ENCODE data around the gene KCNJ1. TPM values are rescaled to one million over a fixed set of nuclear protein-coding genes. Genes with fewer than 3 reads are reported as not detected.

Gene KCNJ1
- total RNA-seq, 1 experiment from 2014 or later: not detected

DNA sequence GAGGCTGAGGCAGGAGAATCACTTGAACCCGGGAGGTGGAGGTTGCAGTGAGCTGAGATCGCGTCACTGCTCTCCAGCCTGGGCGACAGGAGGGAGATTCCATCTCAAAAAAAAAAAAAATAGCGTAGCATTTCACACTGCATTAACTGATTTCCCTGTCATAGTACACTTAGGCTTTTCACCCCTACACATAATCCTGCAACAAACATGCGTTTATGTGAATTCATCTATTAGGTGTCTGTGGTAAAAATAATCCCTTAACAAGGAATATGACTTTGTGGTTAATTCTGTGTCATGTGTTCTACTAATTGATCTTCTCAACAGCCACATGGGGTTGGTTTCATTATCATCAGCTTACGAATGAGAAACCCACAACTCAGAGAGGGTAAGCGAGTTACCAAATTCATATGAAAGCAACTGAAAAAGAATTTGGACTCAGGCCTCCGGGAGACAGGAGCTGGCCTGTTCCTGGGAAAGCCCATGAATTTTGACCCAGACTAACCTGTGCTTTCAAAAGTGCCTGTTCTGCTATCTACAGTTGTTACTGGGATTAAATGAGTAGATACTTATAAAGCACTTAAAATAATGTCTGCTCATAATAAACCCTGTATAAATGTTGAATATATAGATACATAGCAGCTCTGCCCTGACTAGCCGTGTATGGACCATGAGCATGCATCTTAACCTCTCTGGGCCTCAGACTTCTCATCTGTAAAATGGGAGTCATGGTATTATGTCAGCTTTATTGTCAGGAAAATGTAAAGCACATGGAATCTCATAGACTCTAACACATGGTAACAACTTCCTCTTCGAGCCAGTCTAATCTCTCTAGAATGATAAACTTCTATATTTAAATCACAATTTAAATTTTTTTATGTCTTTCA, 36.6 kb downstream of the KCNJ1 start:
- Histone ChIP-seq H3K4me1 (ENCODE audit: insufficient read depth, low read length) (peaks cover 18% of the 10 kb centered on the region; the same call in 1 of the 2 replicates), H3K36me3 (ENCODE audit: low read depth, low read length) (no peaks in the 10 kb centered on the region), H3K4me2 (ENCODE audit: low read length) (peak overlapping the region; percentile 79; the same call in 1 of the 2 replicates), H2AFZ (ENCODE audit: low read length) (peak overlapping the region; percentile 82; the same call in 1 of the 2 replicates), H3K27me3 (ENCODE audit: low read length) (no peaks in the 10 kb centered on the region), H3K27ac (ENCODE audit: low read length) (no peak overlapping the region), H3F3A (ENCODE audit: low read length, unreplicated experiment) (no peaks in the 10 kb centered on the region), H3K4me3 (ENCODE audit: low read length) (no peak overlapping the region), H3K79me2 (ENCODE audit: low read length) (no peaks in the 10 kb centered on the region), H3K9me2 (replicated peaks; ENCODE audit: low read length) (no peaks in the 10 kb centered on the region), H4K20me1 (ENCODE audit: low read length) (no peaks in the 10 kb centered on the region), H3K9ac (ENCODE audit: low read length) (no peak overlapping the region), H3K9me3 (ENCODE audit: low read length) (no peaks in the 10 kb centered on the region)
- BruUV-seq (replicated peaks): no TSS peak
- POLR2A ChIA-PET (ENCODE audit: unreplicated experiment): no interaction called here
- ATAC-seq (peak; percentile 17), DNase-seq (no peak)
- CTCF ChIA-PET: interaction anchor here (0.6 to 1.3 kb wide), 4 partner anchors 198 to 700 kb away, joined by 5 to 8 read pairs (median 6); no protein-coding TSS in a partner anchor
- intact Hi-C loops (cut with micrococcal nuclease): loop anchor here (1.0 to 5.0 kb wide), 5 partner anchors 198 to 799 kb away; no protein-coding TSS in a partner anchor
- TF ChIP-seq EZH2phosphoT487 (IDR thresholded peaks at IDR 0.05; ENCODE audit: borderline replicate concordance, low read length) (no peak), CTCF (conservative IDR thresholded peaks at IDR 0.05; ENCODE audit: low read depth, low read length) (no peak), EZH2 (IDR thresholded peaks at IDR 0.05; ENCODE audit: low read length, unreplicated experiment) (no peak)

- no peaks in the 10 kb centered on the region for H3K36me3 ChIP-seq (ENCODE audit: low read depth, low read length)
- H3K79me2 ChIP-seq (ENCODE audit: low read length): no peaks in the 10 kb centered on the region
- no peaks in the 10 kb centered on the region for H3K9me2 ChIP-seq (replicated peaks; ENCODE audit: low read length)
- no peak overlapping the region for H3K27ac ChIP-seq (ENCODE audit: low read length)
- H4K20me1 ChIP-seq (ENCODE audit: low read length): no peaks in the 10 kb centered on the region
- H3K27me3 ChIP-seq (ENCODE audit: low read length): no peaks in the 10 kb centered on the region
- no peak for ATAC-seq
- CTCF ChIA-PET: no interaction called here
- no peak overlapping the region for H3K4me2 ChIP-seq (ENCODE audit: low read length)
- peaks cover 18% of the 10 kb centered on the region; the same call in 1 of the 2 replicates for H3K4me1 ChIP-seq (ENCODE audit: insufficient read depth, low read length)
- POLR2A ChIA-PET (ENCODE audit: unreplicated experiment): no interaction called here
- H3K4me3 ChIP-seq (ENCODE audit: low read length): no peak overlapping the region
- no peak for TF ChIP-seq CTCF (conservative IDR thresholded peaks at IDR 0.05; ENCODE audit: low read depth, low read length)
- TF ChIP-seq EZH2 (IDR thresholded peaks at IDR 0.05; ENCODE audit: low read length, unreplicated experiment): no peak
- no peak for TF ChIP-seq EZH2phosphoT487 (IDR thresholded peaks at IDR 0.05; ENCODE audit: borderline replicate concordance, low read length)
- H3F3A ChIP-seq (ENCODE audit: low read length, unreplicated experiment): no peaks in the 10 kb centered on the region
- H3K9me3 ChIP-seq (ENCODE audit: low read length): no peaks in the 10 kb centered on the region
- peak; percentile 16 for DNase-seq
- intact Hi-C loops (cut with micrococcal nuclease): no loop called here
- BruUV-seq (replicated peaks): no TSS peak
- H2AFZ ChIP-seq (ENCODE audit: low read length): no peak overlapping the region
- no peak overlapping the region for H3K9ac ChIP-seq (ENCODE audit: low read length)
These were observed 38.7 kb downstream of the KCNJ1 start for GRCh38 chr11:128828350-128828749.
